GM12874 (cell line): Measurements from ENCODE around the gene INPP5K.

Experiments
- CTCF ChIP-seq: IDR thresholded peaks from 2 replicates; pipeline ENCODE4 v1.5.1; 2011; ENCODE audit warnings: low read depth, mild to moderate bottlenecking, control low read depth, low read length, moderate library complexity; ENCODE audit not compliant: insufficient read depth

INPP5K gene

GRCh38 chr17:1553354-1554266, 37.2 kb upstream of the INPP5K start:
- TF ChIP-seq CTCF: no peak

GRCh38 chr17:1552932-1553331, 36.5 kb upstream of the INPP5K start:
- TF ChIP-seq CTCF: no peak

GRCh38 chr17:1551741-1552140, 35.3 kb upstream of the INPP5K start:
- no peak for TF ChIP-seq CTCF

- no peak for TF ChIP-seq CTCF
Measured at GRCh38 chr17:1548032-1548431, 31.6 kb upstream of the INPP5K start.

GRCh38 chr17:1546292-1546922, 30.0 kb upstream of the INPP5K start:
- no peak for TF ChIP-seq CTCF

GRCh38 chr17:1545618-1546017, 29.2 kb upstream of the INPP5K start:
- TF ChIP-seq CTCF: no peak

- no peak for TF ChIP-seq CTCF
Measured at GRCh38 chr17:1542316-1542715, 25.9 kb upstream of the INPP5K start.
